GM12892 (cell line): ENCODE results near the gene RBM39.

Experiments
- POLR2A ChIP-seq: IDR thresholded peaks from 2 replicates; pipeline ENCODE4 v1.6.1; 2011; ENCODE audit warnings: low read depth, low read length, control low read depth
- POLR2AphosphoS5 ChIP-seq: IDR thresholded peaks from 2 replicates; pipeline ENCODE4 v1.6.1; 2011; ENCODE audit warnings: low read depth, low read length, control low read depth
- TAF1 ChIP-seq: IDR thresholded peaks from 2 replicates; pipeline ENCODE4 v1.6.1; 2011; ENCODE audit warnings: low read depth, mild to moderate bottlenecking, control low read depth, low read length, borderline replicate concordance

GRCh38 chr20:35657271-35657670 is 84.8 kb downstream of the RBM39 start:
- no peak for TF ChIP-seq POLR2AphosphoS5
- TF ChIP-seq POLR2A = no peak
- no peak for TF ChIP-seq TAF1
